HG03571 (cell line): ENCODE data around the gene SIPA1L3.
"Not testable (repeated sequence)": the region's sequence is repeated elsewhere in the genome, so short reads cannot be mapped to it uniquely, and the experiment has no call there.

Source experiments
- ATAC-seq: cut with Tn5 transposase; IDR thresholded peaks from one replicate; pipeline ENCODE4 v1.9.1; 2021; ENCODE audit not compliant: unreplicated experiment

SIPA1L3 gene

DNA sequence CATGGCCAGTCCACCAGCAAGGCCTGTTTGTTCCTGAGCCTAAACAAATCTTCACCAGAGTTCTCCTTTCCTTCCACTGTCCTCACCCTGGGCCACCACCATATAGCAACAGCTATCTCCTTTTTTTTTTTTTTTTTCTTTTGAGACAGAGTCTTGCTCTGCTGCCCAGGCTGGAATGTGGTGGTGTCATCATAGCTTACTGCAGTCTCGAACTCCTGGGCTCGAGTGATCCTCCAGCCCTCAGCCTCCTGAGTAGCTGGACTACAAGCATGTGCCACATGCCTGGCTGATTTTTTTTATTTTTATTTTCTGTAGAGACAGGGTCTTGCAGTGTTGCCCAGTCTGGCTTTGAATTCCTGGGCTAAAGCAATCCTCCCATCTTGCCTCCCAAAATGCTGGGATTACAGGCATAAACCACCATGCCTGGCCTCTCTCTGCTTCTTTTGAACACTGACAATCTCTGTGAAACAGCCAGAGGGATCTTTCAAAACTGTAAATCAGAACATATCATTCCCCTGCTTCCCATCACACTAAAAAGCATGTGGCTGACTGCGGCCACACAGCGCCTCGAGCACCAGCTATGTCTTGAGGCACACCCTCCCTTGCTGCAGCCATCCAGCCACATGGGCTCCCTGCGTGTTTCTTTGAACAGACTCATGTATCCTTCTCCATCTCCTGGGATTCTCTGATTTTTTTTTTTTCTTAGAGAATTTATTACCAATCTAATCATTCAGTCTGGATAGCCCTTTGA is 110.6 kb downstream of the SIPA1L3 start:
- no peak for ATAC-seq

DNA sequence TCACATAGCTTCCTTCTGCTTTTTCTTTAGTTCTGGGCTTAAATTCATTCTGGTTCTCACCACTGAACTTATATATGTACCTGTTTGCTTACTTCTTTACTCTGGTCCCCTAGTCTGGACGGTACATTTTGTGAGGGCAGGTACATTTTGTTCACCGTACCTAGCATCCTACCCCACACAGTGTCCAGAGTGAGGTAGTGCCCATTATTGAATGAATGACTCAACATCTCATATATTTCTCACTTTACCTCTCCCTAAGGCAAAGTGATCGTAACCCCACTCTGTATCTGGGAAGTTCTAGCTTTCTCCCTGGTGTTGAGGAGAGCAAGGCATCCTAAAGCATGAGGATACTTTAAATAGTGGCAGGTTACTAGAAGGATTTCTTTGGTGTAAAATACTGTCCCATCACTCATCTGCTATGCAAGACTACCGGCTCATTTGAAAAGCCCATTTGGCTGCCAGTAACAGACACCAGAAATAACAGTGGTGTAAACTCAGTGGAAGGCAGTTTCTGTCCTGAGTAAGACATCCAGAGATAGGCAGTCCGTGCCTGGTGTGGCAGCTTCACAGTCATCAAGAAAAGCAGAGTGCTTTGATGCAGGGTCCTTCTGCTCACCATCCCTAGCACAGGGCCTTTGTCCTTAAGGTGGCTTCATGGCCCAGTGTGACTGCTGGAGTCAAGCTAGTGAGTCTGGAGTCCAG is 111.8 kb downstream of the SIPA1L3 start:
- ATAC-seq: no peak

DNA sequence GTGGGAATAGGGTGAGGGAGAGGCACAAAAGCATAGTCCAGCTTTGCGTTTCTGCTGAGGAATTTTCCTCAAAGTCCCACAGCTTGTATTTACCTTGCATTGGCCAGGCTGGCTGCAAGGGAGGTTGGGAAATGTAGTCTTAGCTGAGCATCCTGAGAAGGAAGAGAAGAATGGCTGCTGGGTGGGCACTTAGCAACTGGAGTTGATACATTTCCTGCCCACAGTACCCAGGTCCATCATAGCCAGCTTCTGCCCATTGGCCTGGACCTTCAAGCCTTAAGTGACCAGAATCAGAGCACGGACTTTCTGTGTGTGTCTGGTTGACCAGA is 112.4 kb downstream of the SIPA1L3 start:
- ATAC-seq: no peak

DNA sequence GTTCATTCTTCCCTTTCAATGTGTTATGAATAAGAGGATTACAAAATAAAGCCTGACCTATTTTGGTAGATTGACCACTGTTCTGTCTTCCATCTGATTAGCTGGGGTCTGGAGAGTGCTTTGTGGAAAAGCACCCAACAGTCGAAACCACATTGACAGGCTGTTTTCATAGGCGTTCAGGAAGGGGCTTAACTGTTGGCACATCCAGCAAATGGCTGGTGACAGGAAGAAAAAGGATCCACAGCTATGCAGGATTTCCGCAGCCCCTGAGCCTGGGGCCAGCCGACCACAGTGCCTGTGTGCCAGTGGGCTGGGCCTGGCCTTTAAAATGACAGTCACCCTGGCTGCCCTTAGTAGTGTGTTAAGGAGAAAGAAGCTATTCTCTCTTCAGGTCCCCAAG is 113.3 kb downstream of the SIPA1L3 start:
- ATAC-seq: no peak

DNA sequence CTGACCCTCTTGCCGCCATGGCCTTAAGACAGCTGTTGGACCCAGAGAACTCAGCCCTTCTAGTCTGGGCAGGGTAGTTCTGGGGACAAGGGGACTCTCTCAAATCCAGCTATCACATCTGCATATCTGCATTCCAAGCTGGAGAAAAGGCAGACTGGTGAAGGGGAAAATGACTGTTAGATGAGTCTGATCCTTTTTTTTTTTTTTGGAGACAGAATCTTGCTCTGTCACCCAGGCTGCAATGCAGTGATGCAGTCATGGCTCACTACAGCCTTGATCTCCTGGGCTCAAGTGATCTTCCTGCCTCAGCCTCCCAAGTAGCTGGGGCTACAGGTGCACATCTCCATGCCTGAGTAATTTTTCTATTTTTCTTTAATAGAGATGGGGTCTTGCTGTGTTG is 114.3 kb downstream of the SIPA1L3 start:
- ATAC-seq: no peak

DNA sequence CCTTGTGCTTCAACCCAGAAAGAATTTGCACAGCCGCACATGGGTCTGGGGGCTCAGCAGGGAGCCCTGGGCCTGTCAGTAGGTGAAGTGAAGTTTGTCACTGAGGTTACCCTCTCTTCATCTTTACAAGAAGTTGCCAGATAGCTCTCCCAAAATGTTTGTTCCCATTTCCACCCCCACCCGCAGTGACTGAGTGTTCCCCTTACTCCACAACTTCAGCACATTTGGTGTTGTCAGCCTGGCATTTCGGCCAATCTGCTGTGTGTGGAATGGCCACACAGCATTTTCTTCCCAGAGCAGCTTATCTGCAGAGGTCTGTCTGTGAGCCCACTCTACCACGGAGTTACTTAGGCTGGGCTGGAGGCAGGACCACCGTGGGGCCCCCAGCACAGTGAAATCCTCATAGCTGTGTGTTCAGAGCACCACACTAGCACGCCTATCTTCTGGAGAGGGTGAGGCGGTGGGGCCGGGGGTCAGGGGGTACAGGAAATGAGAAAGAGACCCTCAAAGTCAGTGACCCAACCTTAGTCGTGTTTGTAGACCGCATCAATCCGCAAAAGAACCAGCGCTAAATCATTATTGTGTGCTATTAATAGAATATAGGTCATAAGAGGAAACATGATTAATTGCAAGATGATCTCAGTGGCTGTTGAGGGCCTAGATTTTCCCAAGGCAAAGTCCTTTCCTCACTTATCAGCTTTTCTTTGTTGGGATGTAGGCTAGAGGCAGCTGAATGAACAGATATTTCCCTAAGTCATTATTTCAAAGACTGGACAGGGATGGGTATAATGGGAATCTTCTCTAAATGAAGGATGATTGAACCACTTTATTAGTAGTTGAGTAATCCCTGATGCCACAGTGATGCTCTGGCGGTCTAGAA is 116.0 kb downstream of the SIPA1L3 start:
- ATAC-seq: no peak

DNA sequence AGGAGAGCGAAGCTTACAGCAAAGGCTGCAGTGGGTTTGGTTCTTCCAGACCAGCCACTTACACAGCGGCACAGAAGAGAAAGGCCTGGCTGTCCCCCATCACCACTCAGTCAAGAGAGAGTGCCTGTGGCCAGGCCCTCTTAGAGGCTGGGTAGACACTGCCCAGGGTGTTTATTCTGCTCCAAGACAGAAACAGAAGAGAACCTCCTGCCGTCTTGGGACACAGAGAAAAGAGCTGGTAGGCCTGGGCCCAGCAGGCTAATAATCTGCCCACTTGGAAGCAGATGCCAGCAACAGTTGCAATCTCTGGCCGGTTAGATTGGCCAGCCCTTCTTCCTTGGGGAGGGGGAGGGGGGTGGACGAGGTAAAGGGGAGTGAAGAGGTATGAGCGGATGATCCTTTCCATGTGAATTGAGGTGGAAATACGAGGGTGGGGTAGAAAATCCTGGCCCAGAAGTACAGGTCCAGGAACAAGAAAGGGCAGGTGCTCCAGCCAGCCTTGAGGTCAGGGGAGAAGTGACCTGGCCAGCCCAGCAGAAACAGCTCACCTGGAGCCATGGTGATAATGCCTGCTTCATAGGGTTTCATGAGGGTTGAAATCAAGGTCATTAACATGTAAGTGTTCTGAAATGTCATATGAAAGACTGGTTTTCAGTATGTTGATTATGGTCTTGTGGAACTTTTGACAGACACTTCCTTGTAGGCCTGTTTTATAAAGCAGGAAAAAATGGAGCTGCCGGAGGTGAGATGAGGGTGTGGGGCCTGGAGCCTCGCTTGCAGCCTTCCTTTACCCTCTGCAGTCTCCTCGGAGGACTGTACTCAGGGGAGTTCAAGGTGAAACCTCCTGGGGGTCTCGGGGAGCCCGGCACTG is 116.9 kb downstream of the SIPA1L3 start:
- ATAC-seq: no peak

DNA sequence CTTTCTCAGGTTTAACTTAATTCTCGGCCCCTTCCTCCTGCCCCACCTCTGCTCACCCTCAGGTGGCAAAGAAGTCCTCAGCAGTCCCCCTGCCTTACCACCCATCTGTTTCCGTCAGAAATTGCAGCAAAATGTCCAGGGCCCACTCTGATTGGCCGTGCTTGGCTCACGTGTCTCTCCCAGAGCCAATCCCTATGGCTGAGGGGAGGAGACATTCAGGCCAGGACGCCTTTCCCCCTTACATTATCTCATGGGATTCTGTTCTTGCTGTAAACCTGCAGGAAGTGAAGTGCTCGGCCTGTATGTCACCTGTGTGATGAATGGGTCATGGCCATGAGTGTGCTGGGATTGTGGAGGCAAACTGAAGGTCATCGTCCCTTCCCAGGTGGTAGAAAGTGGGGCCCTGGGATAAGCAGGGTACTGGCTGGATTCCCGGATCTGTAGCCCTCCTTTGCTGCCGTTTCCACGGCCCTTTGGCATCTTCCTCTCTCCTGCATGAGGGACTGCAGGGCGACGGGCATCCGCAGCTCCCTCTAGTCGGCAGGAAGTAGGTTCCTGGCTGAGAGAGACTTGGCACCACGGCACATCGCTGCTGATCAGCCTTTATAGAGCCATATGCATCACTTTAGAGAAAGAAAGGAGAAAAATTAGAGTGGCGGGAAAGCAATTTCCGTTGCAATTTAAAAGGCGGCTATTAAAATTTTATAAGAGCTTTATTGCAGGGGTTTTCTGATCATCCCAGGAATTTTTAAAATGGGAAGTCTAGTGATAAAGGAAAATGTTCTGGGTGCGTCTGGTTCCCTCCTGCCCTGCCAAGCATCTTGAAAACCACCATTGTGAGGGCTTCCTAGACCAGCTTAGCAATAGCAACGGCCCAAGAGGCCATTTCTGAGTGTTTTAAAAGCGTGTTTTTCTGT is 118.2 kb downstream of the SIPA1L3 start:
- ATAC-seq: no peak

DNA sequence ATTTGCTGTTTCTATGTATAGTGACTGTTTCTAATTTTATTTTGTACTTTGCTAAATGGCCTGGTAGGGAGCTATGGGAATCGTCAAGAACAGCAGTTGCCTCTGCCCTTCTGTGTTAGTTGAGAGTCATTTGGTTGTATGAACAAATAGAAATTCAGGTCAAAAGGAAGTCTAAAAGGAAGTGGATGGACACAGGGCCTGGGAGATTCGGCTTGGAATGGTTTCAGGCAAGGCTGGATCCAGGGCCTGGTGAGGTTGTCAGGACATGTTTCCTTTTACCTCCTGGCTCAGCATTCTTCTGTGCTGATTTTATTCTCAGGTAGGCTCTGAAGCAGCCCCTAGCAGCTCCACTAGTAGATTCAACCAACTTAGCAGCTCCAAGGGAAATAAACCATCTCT is 118.9 kb downstream of the SIPA1L3 start:
- no peak for ATAC-seq

DNA sequence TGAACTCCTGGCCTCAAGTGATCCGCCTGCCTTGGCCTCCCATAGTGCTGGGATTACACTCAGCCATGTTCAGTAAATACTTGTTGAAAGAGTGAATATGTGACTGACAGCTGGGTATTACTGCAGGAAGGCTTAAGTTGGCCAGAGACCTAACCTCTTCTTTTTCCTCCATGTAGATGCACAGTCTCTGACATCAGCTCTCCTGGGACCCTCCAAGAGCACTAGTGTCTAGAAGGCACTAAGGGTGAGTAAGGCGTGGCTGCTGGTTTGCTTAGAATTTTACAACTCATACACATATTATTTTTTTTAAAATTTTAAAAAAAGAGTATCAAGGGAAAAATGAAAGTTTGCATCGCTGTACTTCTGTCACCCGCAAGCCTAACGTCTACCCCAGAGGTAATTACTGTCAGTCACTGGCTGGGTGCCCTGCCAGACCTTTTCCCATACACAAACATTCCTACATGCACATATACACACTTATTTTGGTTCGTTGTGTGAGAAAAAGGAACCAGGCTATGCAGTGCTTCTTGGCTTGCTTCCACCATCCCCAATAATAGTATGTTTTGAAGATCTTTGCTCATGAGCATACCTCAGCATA is 122.0 kb downstream of the SIPA1L3 start:
- no peak for ATAC-seq

DNA sequence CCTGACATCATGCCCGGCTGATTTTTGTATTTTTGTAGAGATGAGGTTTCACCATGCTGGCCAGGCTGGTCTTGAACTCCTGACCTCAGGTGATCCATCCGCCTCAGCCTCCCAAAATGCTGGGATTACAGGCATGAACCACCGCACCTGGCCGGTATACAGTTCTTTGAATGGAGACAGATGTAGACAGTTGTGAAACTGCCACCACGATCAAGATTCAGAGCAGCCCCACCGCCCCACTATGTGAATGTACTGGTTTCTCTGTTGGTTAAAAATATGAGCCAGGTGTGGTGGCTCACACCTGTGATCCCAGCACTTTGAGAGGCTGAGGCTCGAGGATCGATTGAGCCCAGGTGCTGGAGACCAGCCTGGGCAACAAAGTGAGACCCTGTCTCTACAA is 123.0 kb downstream of the SIPA1L3 start:
- not testable (repeated sequence) for ATAC-seq

DNA sequence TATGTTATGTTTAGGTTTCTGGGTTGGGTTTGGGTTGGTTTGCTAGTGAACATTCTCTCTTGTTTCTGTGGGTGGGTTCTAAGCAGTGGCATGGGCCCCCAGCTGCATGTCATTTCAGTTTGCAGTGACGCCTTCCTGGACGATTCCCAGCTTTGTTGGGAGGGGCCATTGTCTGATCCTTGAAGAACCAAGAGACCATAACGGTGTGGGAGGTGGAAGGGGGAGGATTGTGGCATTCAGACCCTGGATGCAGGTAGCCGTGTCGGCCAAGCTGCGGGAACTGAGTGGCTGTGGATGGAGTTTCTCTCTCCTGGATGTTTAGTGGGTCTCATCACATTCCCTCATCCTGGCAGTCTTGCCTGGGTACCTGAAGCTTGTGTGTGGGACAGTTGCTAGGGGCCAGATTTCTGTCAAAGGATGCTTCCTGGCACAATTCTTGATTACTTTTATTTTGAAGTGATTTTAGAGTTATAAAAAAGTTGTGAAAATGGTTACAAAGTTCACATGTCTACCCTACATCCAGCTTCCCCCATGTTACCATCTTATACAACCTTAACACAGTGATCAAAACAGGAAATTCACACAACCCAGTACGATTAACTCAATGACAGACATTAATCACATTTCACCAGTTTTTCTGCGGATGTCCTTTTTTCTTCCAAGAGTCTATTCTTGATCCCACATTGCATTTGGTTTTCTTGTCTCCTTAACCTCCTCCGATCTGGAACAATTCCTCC is 123.8 kb downstream of the SIPA1L3 start:
- ATAC-seq: no peak

DNA sequence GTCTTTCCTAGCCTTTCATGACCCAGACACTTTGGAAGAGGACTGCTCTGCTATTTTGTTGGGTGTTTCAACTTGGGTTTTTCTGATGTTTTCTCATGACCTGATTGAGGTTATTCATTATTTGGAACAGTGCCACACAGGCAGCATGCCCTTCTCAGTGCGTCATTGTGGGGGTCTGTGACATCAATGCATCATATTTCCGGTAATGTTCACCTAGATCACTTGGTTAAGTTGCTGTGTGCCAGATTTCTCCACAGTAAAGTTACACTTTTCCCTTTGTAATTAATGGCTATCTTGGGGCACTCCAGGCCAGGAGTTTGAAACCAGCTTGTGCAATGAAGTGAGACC is 124.4 kb downstream of the SIPA1L3 start:
- no peak for ATAC-seq

DNA sequence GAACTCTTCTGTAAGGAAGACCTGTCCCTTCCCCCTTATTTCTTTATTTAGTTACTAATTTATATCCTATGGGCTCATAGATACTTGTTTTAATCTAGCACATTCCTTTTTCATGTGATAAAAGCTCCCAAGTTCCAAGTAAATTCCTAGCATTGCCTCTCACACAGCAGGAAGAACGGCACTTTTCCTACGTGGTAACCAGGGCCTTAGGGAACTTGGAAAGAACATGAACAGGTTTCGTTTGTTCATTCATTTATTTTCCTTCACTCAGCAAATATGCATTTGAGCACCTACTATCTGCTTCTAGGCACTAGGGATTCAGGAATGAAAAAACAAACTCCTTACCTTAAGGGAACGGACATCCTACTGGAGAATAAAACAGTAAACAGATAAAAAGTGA is 125.1 kb downstream of the SIPA1L3 start:
- ATAC-seq: no peak

DNA sequence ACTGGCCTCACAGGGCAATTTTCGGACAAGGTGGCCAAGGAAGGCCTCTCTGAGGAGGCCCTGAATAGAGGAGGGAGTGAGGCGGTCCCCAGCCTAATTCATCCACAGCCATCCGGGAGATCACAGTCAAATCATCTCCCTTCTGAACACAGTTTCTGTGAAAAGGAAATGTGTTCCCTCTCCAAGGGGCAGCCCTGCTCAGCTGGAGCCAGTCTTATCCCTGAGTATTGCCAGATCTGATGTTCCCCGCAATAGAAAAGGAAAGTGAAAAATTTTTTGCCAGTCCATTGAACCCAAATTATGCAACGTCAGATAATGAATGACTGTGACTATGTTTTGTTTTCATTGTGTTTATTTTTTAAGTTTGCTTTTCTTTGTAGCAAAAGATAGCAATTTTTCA is 125.9 kb downstream of the SIPA1L3 start:
- no peak for ATAC-seq

DNA sequence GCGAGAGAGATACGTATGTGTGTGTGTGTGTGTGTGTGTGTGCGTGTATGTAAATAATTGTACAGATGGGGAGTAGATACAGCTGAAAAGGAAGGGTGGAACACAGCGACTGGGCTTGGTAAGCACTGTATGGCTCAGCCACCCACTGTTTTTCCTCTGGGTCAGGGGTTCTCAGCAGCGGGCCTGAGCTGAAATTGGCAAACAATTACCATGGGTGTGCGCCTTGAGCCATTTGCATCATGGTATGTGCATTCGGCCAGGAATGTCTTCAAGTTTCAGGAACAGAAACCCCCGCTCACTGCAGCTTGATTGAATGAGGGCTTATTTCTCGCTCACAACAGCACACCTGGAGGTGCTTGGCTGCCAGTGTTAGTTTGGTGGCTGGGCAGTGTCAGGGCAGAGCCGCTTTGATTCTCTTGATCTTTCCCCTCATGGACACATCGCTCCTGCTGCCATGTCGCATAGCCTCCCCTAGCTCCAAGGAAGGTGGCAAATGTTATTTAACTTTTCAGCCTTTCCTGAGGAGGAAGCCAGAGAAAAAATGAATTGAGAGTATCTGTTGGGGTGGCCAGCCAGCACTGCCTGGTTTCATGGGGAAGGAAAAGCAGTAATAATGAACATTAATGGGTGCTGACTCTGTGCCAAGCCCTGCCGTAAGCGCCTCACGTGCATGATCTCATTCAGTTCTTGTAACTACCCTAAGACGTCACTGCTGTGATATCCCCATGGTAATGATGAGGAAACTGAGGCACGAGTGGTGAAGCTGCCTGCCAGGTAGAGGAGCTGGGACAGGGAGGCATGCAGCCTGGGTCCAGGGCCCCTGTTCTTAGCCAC is 126.9 kb downstream of the SIPA1L3 start:
- ATAC-seq: peak; percentile 50

DNA sequence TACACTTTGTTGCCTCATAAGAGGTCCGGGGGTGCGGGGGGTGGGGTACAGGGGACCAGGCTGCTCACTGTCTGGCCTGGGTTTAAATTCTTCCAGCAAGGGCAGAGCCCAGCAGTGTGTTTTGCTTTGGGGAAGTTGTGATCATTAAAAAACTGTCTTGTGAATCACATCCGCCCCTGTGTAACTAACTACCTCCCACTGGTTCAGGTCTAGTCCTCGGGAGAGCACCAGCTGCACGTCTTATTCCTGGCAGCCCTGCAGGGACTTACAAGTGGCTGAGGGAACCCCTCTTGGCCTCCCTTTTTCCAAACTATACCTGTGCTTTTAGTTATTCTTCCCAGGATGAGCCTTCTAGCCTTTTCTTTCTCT is 127.5 kb downstream of the SIPA1L3 start:
- ATAC-seq: no peak
